ENCODE measurements around the gene NRM. TPM values are rescaled to one million over a fixed set of nuclear protein-coding genes. Genes with fewer than 3 reads are reported as not detected.

NRM gene
- total RNA-seq, 4 donors from 2014 or later, result 2.7 to 13.8 (median 2.7) TPM; not detected in 1

DNA sequence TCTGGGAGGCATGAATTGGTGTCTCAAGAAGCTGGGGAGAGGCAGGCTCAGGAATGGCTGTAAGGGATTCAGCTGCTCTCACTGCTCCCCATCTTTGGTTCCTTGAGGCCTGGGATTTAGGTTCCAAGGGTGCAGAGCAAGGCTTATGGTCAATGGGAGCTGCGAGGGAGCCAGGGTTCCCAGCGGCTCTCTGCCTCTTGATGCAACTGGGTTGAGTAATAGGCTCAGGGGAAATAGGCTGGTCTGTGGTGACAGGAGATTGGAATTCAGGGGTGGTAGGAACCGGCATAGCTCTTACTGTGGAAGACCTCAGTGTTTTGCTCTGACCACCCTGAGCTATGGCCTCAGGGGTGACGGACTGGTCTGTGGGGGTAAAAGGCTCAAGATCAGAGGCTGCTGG, 13.0 kb upstream of the NRM start:
- Histone ChIP-seq H3K36me3 (no peaks in the 10 kb centered on the region), H3K4me1 (no peaks in the 10 kb centered on the region), H3K9me3 (no peaks in the 10 kb centered on the region), H3K27ac (no peak overlapping the region), H3K4me3 (no peak overlapping the region), H3K27me3 (no peaks in the 10 kb centered on the region)
- no peak for DNase-seq
- TF ChIP-seq POLR2A (IDR thresholded peaks at IDR 0.05) (no peak), POLR2AphosphoS5 (IDR thresholded peaks at IDR 0.05) (no peak), EP300 (IDR thresholded peaks at IDR 0.05; ENCODE audit: low read depth) (no peak)
- TF ChIP-seq, protein P1, sequence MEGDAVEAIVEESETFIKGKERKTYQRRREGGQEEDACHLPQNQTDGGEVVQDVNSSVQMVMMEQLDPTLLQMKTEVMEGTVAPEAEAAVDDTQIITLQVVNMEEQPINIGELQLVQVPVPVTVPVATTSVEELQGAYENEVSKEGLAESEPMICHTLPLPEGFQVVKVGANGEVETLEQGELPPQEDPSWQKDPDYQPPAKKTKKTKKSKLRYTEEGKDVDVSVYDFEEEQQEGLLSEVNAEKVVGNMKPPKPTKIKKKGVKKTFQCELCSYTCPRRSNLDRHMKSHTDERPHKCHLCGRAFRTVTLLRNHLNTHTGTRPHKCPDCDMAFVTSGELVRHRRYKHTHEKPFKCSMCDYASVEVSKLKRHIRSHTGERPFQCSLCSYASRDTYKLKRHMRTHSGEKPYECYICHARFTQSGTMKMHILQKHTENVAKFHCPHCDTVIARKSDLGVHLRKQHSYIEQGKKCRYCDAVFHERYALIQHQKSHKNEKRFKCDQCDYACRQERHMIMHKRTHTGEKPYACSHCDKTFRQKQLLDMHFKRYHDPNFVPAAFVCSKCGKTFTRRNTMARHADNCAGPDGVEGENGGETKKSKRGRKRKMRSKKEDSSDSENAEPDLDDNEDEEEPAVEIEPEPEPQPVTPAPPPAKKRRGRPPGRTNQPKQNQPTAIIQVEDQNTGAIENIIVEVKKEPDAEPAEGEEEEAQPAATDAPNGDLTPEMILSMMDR (IDR thresholded peaks at IDR 0.05), result no peak
- 88% methylated on average over 4 of the region's 4 CpGs; no CpG with 5 or more reads in 1 of the 2 donors for WGBS, 2 donors (ENCODE audit: low coverage in 1 of 2)
- intact Hi-C loops (cut with DNase I; ENCODE audit: low total_unique reads) (no loop called here), in situ Hi-C loops (cut with MboI; ENCODE audit: low pct_ligation_motif_present in 1 of 4, low pct_unique_long_range_greater_than_20kb in 1 of 4, low sequenced_read_pairs in 3 of 4) (no loop called here)

DNA sequence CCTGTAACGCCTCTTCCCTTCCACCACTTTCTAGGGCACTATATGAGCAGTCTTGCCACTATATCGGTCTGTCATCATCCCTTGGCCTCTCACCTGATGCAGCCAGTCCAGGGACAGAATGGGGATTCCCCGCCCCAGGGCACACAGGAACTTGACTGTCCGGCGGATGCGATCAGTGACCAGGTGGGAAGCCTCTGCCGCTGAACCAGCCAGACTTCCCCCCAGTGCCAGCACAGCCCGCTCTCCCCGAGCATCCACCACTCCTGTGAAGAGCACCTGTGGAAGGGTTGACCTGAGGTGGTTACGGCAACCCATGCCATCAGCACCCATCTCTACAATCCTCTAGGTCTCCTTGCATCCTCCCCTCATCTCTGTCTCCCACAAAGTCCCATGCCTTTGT, 12.2 kb upstream of the NRM start:
- no peaks in the 10 kb centered on the region for H3K4me1 ChIP-seq
- TF ChIP-seq, protein P1 (IDR thresholded peaks at IDR 0.05), result no peak
- TF ChIP-seq POLR2A (IDR thresholded peaks at IDR 0.05) (no peak), EP300 (IDR thresholded peaks at IDR 0.05; ENCODE audit: low read depth) (no peak), POLR2AphosphoS5 (IDR thresholded peaks at IDR 0.05) (no peak)
- H3K27me3 ChIP-seq, result no peaks in the 10 kb centered on the region
- intact Hi-C loops (cut with DNase I; ENCODE audit: low total_unique reads) (no loop called here), in situ Hi-C loops (cut with MboI; ENCODE audit: low pct_ligation_motif_present in 1 of 4, low pct_unique_long_range_greater_than_20kb in 1 of 4, low sequenced_read_pairs in 3 of 4) (no loop called here)
- H3K36me3 ChIP-seq, result no peaks in the 10 kb centered on the region
- no peak overlapping the region for H3K4me3 ChIP-seq
- H3K9me3 ChIP-seq, result no peaks in the 10 kb centered on the region
- 97% methylated on average over 10 of the region's 10 CpGs; no CpG with 5 or more reads in 1 of the 2 donors for WGBS, 2 donors (ENCODE audit: low coverage in 1 of 2)
- no peak for DNase-seq
- no peak overlapping the region for H3K27ac ChIP-seq

DNA sequence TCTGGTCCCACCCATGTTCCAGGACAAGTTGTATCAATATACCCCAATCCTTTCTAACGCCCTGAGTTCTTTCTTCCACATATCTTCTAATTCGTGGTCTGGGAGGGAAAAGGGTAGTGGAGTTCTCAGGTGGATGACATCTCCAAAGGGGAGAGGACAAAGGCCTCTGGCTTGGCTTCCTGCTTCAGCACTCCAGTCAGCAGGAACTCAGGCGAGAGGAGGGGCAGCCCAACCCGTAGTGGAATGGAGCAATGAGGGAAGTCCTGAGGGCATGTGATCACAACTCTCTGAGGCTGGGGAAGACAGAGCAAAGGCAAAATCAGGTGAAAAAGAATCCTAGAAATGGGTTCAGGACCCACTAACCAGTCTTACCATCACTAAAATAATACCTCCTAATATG, 9.6 kb upstream of the NRM start:
- Histone ChIP-seq H3K27me3 (no peaks in the 10 kb centered on the region), H3K4me3 (no peak overlapping the region), H3K27ac (no peak overlapping the region), H3K36me3 (no peaks in the 10 kb centered on the region), H3K4me1 (no peaks in the 10 kb centered on the region), H3K9me3 (no peaks in the 10 kb centered on the region)
- WGBS, 2 donors (ENCODE audit: low coverage in 1 of 2), result 70 to 83% methylated on average over 2 to 4 of the region's 4 CpGs
- TF ChIP-seq POLR2AphosphoS5 (IDR thresholded peaks at IDR 0.05) (no peak), EP300 (IDR thresholded peaks at IDR 0.05; ENCODE audit: low read depth) (no peak), POLR2A (IDR thresholded peaks at IDR 0.05) (no peak)
- TF ChIP-seq, protein P1 (IDR thresholded peaks at IDR 0.05), result no peak
- in situ Hi-C loops (cut with MboI; ENCODE audit: low pct_ligation_motif_present in 1 of 4, low pct_unique_long_range_greater_than_20kb in 1 of 4, low sequenced_read_pairs in 3 of 4) (no loop called here), intact Hi-C loops (cut with DNase I; ENCODE audit: low total_unique reads) (no loop called here)
- no peak for DNase-seq

DNA sequence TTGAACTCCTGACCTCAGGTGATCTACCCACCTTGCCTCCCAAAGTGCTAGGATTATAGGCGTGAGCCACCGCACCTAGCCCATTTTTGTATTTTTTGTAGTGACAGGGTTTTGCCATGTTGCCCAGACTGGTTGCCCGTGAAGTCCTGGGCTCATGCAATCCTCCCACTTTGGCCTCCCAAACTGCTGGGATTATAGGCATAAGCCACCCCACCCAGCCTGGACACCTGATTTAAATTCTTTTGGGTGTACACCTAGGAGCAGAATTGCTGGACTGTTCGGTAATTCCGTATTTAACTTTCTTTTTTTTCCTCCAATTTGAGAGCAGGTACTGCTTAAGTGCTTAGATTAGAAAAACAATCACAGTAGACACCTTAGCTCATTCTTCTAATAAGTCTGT, 5.6 kb upstream of the NRM start:
- no peaks in the 10 kb centered on the region for H3K27me3 ChIP-seq
- no peaks in the 10 kb centered on the region for H3K9me3 ChIP-seq
- no peak for DNase-seq
- in situ Hi-C loops (cut with MboI; ENCODE audit: low pct_ligation_motif_present in 1 of 4, low pct_unique_long_range_greater_than_20kb in 1 of 4, low sequenced_read_pairs in 3 of 4), result no loop called here
- 92 to 96% methylated on average over 2 to 5 of the region's 5 CpGs for WGBS, 2 donors (ENCODE audit: low coverage in 1 of 2)
- H3K36me3 ChIP-seq, result no peaks in the 10 kb centered on the region
- H3K4me3 ChIP-seq, result no peak overlapping the region
- H3K27ac ChIP-seq, result no peak overlapping the region
- H3K4me1 ChIP-seq, result peaks cover 0 to 3% (median 1%) of the 10 kb centered on the region in 4 donors
- no peak for TF ChIP-seq POLR2A (IDR thresholded peaks at IDR 0.05)
- no peak for TF ChIP-seq EP300 (IDR thresholded peaks at IDR 0.05; ENCODE audit: low read depth)
- TF ChIP-seq, protein P1 (IDR thresholded peaks at IDR 0.05), result no peak
- TF ChIP-seq POLR2AphosphoS5 (IDR thresholded peaks at IDR 0.05), result no peak
- intact Hi-C loops (cut with DNase I; ENCODE audit: low total_unique reads), result no loop called here

Measured in transverse colon (tissue), 4 donors.